DND-41 (cell line): ENCODE measurements around the gene OTULINL.

Source experiments
- ATAC-seq: fragments of 200-7000 bp; cut with Tn5 transposase; 3 replicates; pipeline ENCODE4 v1.9.1; 2021; ENCODE audit warnings: low read depth; ENCODE audit not compliant: insufficient read depth
- DNase-seq: peaks from one replicate; pipeline ENCODE4 v3.0.0-alpha.2; 2020
- H2AFZ ChIP-seq: 2 replicates; pipeline ENCODE4 v1.6.0; 2012; ENCODE audit warnings: low read depth, low read length
- H3K27ac ChIP-seq: 2 replicates; pipeline ENCODE4 v1.5.1; 2012; ENCODE audit warnings: low read length, inconsistent platforms
- H3K27me3 ChIP-seq: fragments of 200-600 bp; sonication (generic); 2 replicates; pipeline ENCODE4 v1.6.0; 2012; ENCODE audit warnings: low read length, mild to moderate bottlenecking, inconsistent platforms; ENCODE audit not compliant: insufficient read depth, poor library complexity
- H3K36me3 ChIP-seq: 2 replicates; pipeline ENCODE4 v1.5.1; 2012; ENCODE audit warnings: low read length, inconsistent platforms; ENCODE audit not compliant: insufficient read depth
- H3K4me1 ChIP-seq: 2 replicates; pipeline ENCODE4 v1.5.1; 2012; ENCODE audit warnings: mild to moderate bottlenecking, low read length; ENCODE audit not compliant: insufficient read depth
- H3K4me2 ChIP-seq: 2 replicates; pipeline ENCODE4 v1.6.0; 2012; ENCODE audit warnings: mild to moderate bottlenecking, moderate library complexity, low read length, inconsistent platforms; ENCODE audit not compliant: insufficient read depth
- H3K4me3 ChIP-seq, 2 experiments: fragments of 200-600 bp in 1 of 2; shearing (Covaris generic) in 1 of 2; 2 replicates each; pipeline ENCODE4 v1.5.1; 2012 to 2016; ENCODE audit warnings: inconsistent platforms in 2 of 2, low read length in 2 of 2, mild to moderate bottlenecking in 2 of 2, low read depth in 1 of 2, moderate library complexity in 1 of 2
- H3K79me2 ChIP-seq: 2 replicates; pipeline ENCODE4 v1.6.0; 2012; ENCODE audit warnings: low read length, inconsistent platforms; ENCODE audit not compliant: insufficient read depth
- H3K9ac ChIP-seq: 2 replicates; pipeline ENCODE4 v1.6.0; 2012; ENCODE audit warnings: low read depth, mild to moderate bottlenecking, inconsistent platforms, low read length, moderate library complexity
- H3K9me3 ChIP-seq: 2 replicates; pipeline ENCODE4 v1.5.1; 2012; ENCODE audit warnings: low read length, moderate library complexity, mild to moderate bottlenecking, inconsistent platforms; ENCODE audit not compliant: insufficient read depth, severe bottlenecking
- H4K20me1 ChIP-seq: 2 replicates; pipeline ENCODE4 v1.6.0; 2012; ENCODE audit warnings: low read length; ENCODE audit not compliant: insufficient read depth
- EZH2 ChIP-seq: IDR thresholded peaks from 3 replicates; pipeline ENCODE4 v1.6.1; 2012; ENCODE audit warnings: borderline replicate concordance, low read depth, mild to moderate bottlenecking, moderate library complexity, low read length, inconsistent platforms; ENCODE audit not compliant: severe bottlenecking
- TF ChIP-seq, protein P1 (sequence below): IDR thresholded peaks from 2 replicates; pipeline ENCODE4 v1.5.1; 2012; ENCODE audit warnings: borderline replicate concordance, low read length, moderate library complexity, mild to moderate bottlenecking; ENCODE audit not compliant: poor library complexity, severe bottlenecking; ENCODE audit errors: extremely low read depth

The OTULINL gene

DNA sequence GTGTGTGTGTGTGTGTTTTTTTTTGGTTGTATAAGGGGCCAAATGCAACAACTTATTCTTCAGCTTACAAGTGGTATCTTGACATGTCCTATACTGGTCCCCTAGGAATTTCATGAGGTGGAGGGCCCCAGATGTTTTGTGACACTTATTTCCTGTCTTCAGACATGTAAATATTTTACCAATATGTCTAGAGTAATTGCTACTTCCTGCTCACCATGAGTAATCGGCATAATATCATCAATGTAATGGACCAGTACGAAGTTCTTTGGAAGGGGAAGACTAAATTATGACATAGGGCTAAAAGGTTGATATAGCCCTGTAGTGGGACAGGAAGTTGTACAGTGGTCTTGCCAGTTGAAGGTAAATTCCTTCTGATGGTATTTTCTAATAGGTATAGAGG, 79.2 kb downstream of the OTULINL start:
- Histone ChIP-seq H3K79me2 (peaks cover 27% of the 10 kb centered on the region), H4K20me1 (peaks cover 2% of the 10 kb centered on the region; the same call in 1 of the 2 replicates), H3K4me2 (no peak overlapping the region), H3K36me3 (no peaks in the 10 kb centered on the region), H2AFZ (no peak overlapping the region), H3K27ac (no peak overlapping the region), H3K4me1 (peaks cover 18% of the 10 kb centered on the region), H3K27me3 (no peaks in the 10 kb centered on the region), H3K9me3 (no peaks in the 10 kb centered on the region), H3K4me3 (no peak overlapping the region), H3K9ac (no peak overlapping the region)
- TF ChIP-seq, protein P1, sequence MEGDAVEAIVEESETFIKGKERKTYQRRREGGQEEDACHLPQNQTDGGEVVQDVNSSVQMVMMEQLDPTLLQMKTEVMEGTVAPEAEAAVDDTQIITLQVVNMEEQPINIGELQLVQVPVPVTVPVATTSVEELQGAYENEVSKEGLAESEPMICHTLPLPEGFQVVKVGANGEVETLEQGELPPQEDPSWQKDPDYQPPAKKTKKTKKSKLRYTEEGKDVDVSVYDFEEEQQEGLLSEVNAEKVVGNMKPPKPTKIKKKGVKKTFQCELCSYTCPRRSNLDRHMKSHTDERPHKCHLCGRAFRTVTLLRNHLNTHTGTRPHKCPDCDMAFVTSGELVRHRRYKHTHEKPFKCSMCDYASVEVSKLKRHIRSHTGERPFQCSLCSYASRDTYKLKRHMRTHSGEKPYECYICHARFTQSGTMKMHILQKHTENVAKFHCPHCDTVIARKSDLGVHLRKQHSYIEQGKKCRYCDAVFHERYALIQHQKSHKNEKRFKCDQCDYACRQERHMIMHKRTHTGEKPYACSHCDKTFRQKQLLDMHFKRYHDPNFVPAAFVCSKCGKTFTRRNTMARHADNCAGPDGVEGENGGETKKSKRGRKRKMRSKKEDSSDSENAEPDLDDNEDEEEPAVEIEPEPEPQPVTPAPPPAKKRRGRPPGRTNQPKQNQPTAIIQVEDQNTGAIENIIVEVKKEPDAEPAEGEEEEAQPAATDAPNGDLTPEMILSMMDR, result no peak
- TF ChIP-seq EZH2, result no peak
- ATAC-seq (no peak), DNase-seq (no peak)
